Kidney (tissue), 14 donors: Measurements from ENCODE around the gene NCS1. TPM values are rescaled to one million over a fixed set of nuclear protein-coding genes. Genes with fewer than 3 reads are reported as not detected.

ENCODE experiments used
- DNase-seq, 5 donors: peaks; one replicate each; pipeline ENCODE4 v3.0.0-alpha.2; 2013 to 2020
- FAIRE-seq: peaks from 2 replicates; lab custom pipeline; 2012; peaks lifted over from hg19 to GRCh38; lab: Jason Lieb, UNC
- H3K27ac ChIP-seq, 2 donors: one replicate each; pipeline ENCODE4 v1.7.0; 2013; ENCODE audit warnings: low read depth in 2 of 2, low read length in 2 of 2, inconsistent platforms in 1 of 2
- H3K27me3 ChIP-seq: one replicate; pipeline ENCODE4 v1.7.1; 2013; ENCODE audit warnings: low read length, inconsistent platforms; ENCODE audit not compliant: control insufficient read depth, insufficient read depth
- H3K36me3 ChIP-seq, 3 donors: one replicate each; pipeline versions ENCODE4 v1.7.0 to v1.7.1; 2013; ENCODE audit warnings: low read length in 3 of 3, control low read depth in 1 of 3, inconsistent platforms in 1 of 3; ENCODE audit not compliant: insufficient read depth in 3 of 3, control insufficient read depth in 2 of 3
- H3K4me1 ChIP-seq, 3 donors: one replicate each; pipeline versions ENCODE4 v1.7.0 to v1.7.1; 2013; ENCODE audit warnings: low read length in 3 of 3, inconsistent platforms in 1 of 3, low read depth in 1 of 3; ENCODE audit not compliant: control insufficient read depth in 2 of 3, insufficient read depth in 2 of 3
- H3K4me3 ChIP-seq, 3 donors: one replicate each; pipeline versions ENCODE4 v1.7.0 to v1.8.1; 2013; ENCODE audit warnings: low read length in 3 of 3, control low read depth in 1 of 3, inconsistent platforms in 1 of 3
- H3K9ac ChIP-seq, 3 donors: one replicate each; pipeline versions ENCODE4 v1.7.0 to v1.7.1; 2013; ENCODE audit warnings: low read length in 3 of 3, control low read depth in 1 of 3, inconsistent platforms in 1 of 3
- H3K9me3 ChIP-seq, 3 donors: one replicate each; pipeline versions ENCODE4 v1.7.0 to v1.7.1; 2013; ENCODE audit warnings: low read length in 3 of 3, control low read depth in 1 of 3, inconsistent platforms in 1 of 3; ENCODE audit not compliant: control insufficient read depth in 2 of 3, insufficient read depth in 1 of 3
- CTCF ChIP-seq: IDR thresholded peaks from 3 replicates; pipeline ENCODE4 v1.5.1; 2012; ENCODE audit warnings: mild to moderate bottlenecking, moderate library complexity, borderline replicate concordance; ENCODE audit not compliant: insufficient read depth; ENCODE audit errors: extremely low read depth
- intact Hi-C: fragments of 100-400 bp; cut with DNase I; formaldehyde crosslinking; loops from one replicate; pipeline ENCODE4 v1.11.1; 2022
- polyA plus RNA-seq: library from polyadenylated mRNA; stranded (reverse); fragments of 350-450 nt; fragmentation: Illumina TruSeq; extraction: RNeasy Lipid Tissue Mini Kit (QIAGEN cat#74804); gene quantifications from one replicate; pipeline ENCODE4 v1.2.3, GENCODE V29; 2014; ENCODE audit warnings: low read depth, low replicate concordance; ENCODE audit not compliant: insufficient read depth
- total RNA-seq: library from RNA; stranded (reverse); fragmentation: NEBNext Ultra II Directional; extraction: Animal tissue kit (Norgen Biotek cat#: 25700); gene quantifications from one replicate; pipeline ENCODE4 v1.2.1, GENCODE V29; 2021
- donor health status: control.
- donor health status: control.
- donor health status: control.
- donor health status: control.
- donor health status: control.
- donor health status: DM: yes; HTN: yes; CAD: no.
- donor health status: Normal renal cell carcinoma (clear cell type).

Gene NCS1
- total and polyA plus RNA-seq, 2 donors from 2014 or later, result 27.7 to 37.4 TPM

DNA sequence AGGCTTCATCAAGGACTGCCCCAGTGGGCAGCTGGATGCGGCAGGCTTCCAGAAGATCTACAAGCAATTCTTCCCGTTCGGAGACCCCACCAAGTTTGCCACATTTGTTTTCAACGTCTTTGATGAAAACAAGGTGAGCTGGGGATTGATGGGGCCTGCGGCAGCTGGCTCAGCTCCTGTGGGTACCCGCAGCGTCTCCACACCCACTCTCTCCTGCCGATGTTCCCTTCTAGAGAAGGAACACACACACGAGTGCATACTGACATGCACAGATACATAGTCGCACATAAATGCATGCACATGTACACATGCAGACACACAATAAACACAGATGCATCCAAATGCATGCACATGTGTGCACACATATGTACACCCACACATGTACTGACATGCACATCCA is 45.6 kb downstream of the NCS1 start:
- H3K27me3 ChIP-seq, result no peaks in the 10 kb centered on the region
- H3K36me3 ChIP-seq, result peaks cover 0 to 6% (median 4%) of the 10 kb centered on the region in 3 donors
- H3K27ac ChIP-seq, result no peak overlapping the region
- no peaks in the 10 kb centered on the region for H3K9me3 ChIP-seq
- DNase-seq, result no peak
- no peak overlapping the region for H3K4me3 ChIP-seq
- FAIRE-seq, result no peak
- H3K4me1 ChIP-seq, result peaks cover 0 to 10% (median 0%) of the 10 kb centered on the region in 3 donors
- TF ChIP-seq CTCF, result no peak
- intact Hi-C loops, result no loop called here
- H3K9ac ChIP-seq, result no peak overlapping the region

- peaks cover 0 to 8% (median 0%) of the 10 kb centered on the region in 3 donors for H3K4me1 ChIP-seq
- TF ChIP-seq CTCF, result no peak
- peak overlapping the region; percentile 6 to 14 for H3K27ac ChIP-seq
- no peaks in the 10 kb centered on the region for H3K9me3 ChIP-seq
- no peaks in the 10 kb centered on the region for H3K27me3 ChIP-seq
- peaks cover 0 to 6% (median 4%) of the 10 kb centered on the region in 3 donors for H3K36me3 ChIP-seq
- no peak overlapping the region for H3K9ac ChIP-seq
- H3K4me3 ChIP-seq, result no peak overlapping the region
- FAIRE-seq (no peak), DNase-seq (peak in 3 of 5 donors; percentile 58 to 71 (median 62))
- intact Hi-C loops, result no loop called here
Observed at GRCh38 chr9:130219661-130220096, 47.5 kb downstream of the NCS1 start.

DNA sequence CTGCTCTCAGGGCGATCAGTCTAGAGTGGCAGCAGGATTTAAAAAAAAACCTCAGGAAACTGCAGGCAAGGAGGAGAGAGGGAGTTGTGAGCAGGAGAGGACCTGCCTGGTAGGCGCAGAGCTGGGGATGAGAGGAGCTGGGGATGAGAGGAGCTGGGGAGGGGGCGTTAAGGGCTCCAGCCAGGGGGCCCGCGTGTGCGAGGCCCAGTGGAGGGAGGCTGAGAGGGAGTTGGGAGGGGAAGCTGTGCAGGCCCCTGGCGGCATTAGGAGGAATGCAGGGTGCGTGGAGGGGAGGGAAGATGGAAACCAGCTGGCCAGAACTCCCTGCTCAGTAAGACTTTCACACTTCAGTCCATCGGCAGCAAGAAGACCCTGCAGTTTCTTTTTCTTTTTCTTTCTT is 48.1 kb downstream of the NCS1 start:
- H3K36me3 ChIP-seq, result peaks cover 0 to 7% (median 4%) of the 10 kb centered on the region in 3 donors
- no peak overlapping the region for H3K4me3 ChIP-seq
- no peaks in the 10 kb centered on the region for H3K27me3 ChIP-seq
- intact Hi-C loops, result no loop called here
- H3K4me1 ChIP-seq, result peaks cover 0 to 6% (median 0%) of the 10 kb centered on the region in 3 donors
- no peak overlapping the region for H3K27ac ChIP-seq
- TF ChIP-seq CTCF, result no peak
- H3K9ac ChIP-seq, result no peak overlapping the region
- no peaks in the 10 kb centered on the region for H3K9me3 ChIP-seq
- FAIRE-seq (no peak), DNase-seq (peak in 4 of 5 donors; percentile 89 to 96 (median 92))

DNA sequence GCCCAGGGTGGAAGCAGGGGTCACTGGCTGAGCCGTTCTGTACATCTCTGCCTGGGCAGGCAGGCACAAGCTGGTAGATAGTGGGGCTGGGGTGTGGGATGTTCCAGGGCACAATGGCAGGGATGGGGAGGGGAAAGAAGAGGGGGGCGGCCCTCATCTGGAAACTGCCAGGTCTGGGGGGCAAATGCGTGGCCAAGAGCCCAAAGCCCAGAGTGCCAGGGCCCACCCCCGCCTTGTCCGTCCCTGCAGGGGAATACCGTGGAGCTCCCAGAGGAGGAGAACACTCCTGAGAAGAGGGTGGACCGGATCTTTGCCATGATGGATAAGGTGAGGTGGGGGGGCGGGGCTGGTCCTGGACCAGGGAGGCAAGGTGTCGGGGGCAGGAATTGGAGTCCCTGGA is 50.6 kb downstream of the NCS1 start:
- H3K9me3 ChIP-seq, result peaks cover 0 to 9% (median 2%) of the 10 kb centered on the region in 3 donors
- H3K36me3 ChIP-seq, result peaks cover 6 to 13% (median 9%) of the 10 kb centered on the region in 3 donors
- intact Hi-C loops, result no loop called here
- DNase-seq, result no peak
- H3K9ac ChIP-seq, result no peak overlapping the region
- peaks cover 0 to 4% (median 0%) of the 10 kb centered on the region in 3 donors for H3K4me1 ChIP-seq
- no peak for FAIRE-seq
- no peak for TF ChIP-seq CTCF
- no peak overlapping the region for H3K4me3 ChIP-seq
- H3K27ac ChIP-seq, result no peak overlapping the region
- no peaks in the 10 kb centered on the region for H3K27me3 ChIP-seq
